ENCODE results near the gene EHMT1.

EHMT1 gene

DNA sequence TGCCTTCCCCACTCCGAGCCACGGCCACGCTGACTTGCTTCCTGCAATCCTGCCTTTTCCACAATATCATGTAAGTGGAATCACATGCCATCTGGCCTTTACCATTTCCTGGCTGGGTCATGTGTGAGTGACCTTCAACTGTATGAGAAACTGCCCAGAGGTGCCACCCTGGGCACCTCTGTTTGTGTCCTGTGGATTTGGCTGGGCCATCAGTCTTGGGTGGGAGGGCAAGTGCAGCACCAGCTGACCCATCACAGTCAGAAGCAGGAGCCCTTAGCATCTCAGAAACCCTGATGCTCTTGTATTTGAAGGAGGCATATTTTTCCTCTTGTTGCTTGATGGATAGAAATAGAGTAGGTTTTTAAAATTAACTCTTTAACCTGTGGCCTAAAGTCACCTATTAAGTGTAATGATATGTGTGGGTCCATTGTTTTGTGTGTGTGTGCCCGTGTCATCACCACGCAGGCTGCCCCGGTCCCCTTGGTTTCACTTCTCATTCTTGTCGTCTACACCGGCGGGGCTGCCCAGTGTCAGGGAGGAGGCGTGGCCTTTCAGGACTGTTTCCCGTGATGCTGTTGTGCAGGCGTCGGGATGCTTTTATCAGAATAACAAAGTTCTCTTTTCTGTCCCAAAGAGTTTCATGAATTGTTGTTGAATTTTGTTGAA lies 206.7 kb downstream of the EHMT1 start:
- POLR2A ChIA-PET (ENCODE audit: low non-redundant PET): no interaction called here
- no peak for DNase-seq (ENCODE audit: low spot score)
- no peak overlapping the region for H3K27ac ChIP-seq

DNA sequence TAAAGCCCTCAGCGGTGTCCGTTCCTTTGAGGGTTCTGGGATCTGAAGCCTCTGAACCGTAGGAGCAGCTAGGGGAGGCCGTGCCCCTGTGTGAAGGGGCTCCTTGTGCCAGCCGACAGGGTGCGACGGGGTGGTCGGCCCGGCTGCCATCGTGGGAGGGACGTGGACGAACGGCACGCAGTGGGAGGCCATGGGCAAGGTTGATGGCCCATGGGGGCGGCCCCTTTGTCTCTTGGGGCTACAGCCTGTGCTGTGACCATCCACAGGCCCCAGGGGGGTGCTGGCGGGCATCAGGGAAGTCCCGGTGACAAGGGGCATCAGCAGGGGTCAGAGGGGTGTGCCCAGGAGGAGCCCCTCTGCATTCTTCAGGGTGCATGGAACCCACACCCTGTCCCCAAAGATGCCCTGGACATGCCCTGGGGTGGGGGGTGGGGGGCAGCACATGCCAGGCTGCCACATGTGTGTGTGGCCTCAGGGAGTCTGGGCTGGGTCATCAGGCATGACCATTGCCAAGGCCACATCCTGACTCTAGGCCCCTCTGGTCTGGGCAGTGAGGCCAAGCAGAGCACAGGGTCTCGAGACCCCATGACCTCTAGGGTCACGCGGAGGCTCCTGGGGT lies 209.2 kb downstream of the EHMT1 start:
- DNase-seq (ENCODE audit: low spot score): no peak
- CTCF ChIA-PET: no interaction called here
- no peak overlapping the region for H3K27ac ChIP-seq
- TF ChIP-seq, protein P1, sequence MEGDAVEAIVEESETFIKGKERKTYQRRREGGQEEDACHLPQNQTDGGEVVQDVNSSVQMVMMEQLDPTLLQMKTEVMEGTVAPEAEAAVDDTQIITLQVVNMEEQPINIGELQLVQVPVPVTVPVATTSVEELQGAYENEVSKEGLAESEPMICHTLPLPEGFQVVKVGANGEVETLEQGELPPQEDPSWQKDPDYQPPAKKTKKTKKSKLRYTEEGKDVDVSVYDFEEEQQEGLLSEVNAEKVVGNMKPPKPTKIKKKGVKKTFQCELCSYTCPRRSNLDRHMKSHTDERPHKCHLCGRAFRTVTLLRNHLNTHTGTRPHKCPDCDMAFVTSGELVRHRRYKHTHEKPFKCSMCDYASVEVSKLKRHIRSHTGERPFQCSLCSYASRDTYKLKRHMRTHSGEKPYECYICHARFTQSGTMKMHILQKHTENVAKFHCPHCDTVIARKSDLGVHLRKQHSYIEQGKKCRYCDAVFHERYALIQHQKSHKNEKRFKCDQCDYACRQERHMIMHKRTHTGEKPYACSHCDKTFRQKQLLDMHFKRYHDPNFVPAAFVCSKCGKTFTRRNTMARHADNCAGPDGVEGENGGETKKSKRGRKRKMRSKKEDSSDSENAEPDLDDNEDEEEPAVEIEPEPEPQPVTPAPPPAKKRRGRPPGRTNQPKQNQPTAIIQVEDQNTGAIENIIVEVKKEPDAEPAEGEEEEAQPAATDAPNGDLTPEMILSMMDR (conservative IDR thresholded peaks at IDR 0.05; ENCODE audit: low read depth): no peak
- POLR2A ChIA-PET (ENCODE audit: low non-redundant PET): no interaction called here

More for the DNA sequence above, 206.7 kb downstream of the EHMT1 start:
- CTCF ChIA-PET: no interaction called here
- TF ChIP-seq, protein P1 (conservative IDR thresholded peaks at IDR 0.05; ENCODE audit: low read depth): no peak

DNA sequence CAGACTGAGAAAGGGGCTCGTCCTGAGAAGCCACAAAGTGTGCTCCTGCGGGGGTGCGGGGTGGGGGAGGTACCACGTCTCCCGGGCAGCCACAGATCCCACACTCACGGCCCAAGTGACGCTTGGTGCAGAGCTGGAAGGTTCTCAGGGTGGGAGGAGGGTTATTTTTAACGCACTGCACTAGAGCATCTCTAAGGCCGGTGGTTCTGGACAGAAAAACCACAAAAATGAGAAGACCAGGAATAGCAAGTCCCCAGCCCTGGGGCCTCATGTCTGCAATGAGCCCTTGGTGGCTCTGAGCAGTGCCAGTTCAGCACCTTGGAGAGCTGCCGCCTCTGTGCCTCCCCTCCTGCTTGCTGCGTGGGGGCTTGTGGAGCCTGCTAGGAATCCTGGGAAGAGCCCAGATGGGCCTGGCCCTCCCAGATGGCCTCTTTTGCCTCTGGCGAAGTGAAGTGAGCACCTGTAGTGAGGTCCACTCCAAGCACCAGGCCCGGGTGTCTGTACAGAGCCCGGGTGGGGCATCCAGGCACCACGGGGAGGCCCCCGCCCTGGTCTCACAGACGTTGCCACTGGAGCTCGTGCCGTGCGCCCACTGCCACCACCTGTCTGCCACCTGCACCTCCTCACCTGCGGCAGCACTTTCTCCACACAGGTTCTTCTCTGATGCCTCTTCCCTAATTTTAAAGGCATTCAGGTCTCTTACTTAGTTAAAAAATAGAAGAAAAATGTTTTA lies 209.9 kb downstream of the EHMT1 start:
- ChIA-PET CTCF (no interaction called here), POLR2A (ENCODE audit: low non-redundant PET) (no interaction called here)
- no peak for DNase-seq (ENCODE audit: low spot score)

DNA sequence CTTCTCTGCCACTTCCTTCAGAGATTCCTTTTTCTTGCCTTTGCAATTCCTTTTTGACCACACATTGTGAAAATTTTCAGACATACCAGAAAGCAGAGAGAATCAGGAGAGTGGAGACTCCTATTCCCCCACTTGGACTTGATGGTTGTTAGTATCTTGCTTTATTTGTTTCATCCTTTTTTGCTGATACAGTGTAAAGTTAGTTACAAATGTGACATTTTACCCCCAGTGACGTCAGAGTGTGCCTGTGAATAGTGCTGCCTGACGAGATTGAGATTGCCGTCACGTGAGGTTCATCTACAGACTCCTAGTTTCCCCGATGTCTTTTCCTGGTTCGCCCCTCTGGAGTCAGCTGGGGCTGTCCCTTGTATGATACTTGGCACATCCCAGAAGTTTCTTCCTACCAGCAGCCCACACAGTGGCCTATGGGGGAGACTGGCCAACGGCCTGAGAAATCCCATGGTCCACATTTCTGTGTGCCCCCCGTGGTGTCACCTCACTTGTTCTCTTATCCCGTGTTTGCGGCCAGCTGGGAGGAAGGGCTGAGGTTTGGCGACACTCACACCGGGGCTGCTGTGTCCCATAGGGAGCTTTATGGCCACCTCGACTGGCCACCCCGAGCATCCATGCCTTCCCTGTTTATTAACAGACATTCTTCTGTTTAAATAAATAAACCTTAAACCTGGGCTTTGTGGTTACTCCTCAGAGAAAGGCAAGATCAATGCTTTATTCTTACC lies 210.6 kb downstream of the EHMT1 start:
- no peak overlapping the region for H3K27ac ChIP-seq
- no peak for DNase-seq (ENCODE audit: low spot score)
- POLR2A ChIA-PET (ENCODE audit: low non-redundant PET): no interaction called here

More for the DNA sequence above, 209.9 kb downstream of the EHMT1 start:
- no peak overlapping the region for H3K27ac ChIP-seq
- TF ChIP-seq, protein P1 (conservative IDR thresholded peaks at IDR 0.05; ENCODE audit: low read depth): no peak

DNA sequence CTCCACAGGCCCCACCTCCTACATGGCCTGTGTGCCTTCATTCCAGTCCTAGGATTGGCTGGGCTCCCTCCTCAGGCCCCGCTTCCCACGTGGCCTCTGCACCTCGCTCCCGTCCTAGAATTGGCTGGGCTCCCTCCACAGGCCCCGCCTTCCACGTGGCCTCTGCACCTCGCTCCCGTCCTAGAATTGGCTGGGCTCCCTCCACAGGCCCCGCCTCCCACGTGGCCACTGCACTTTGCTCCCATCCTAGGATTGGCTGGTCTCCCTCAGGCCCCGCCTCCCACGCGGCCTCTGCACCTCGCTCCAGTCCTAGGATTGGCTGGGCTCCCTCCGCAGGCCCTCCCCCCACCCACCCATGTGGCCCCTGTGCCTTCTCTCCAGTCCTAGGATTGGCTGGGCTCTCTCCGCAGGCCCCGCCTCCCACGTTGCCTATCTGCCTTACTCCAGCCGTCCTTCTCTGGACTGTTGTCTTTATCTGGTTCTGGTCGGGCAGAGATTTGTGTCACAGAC lies 213.4 kb downstream of the EHMT1 start:
- no peak overlapping the region for H3K27ac ChIP-seq
- CTCF ChIA-PET: no interaction called here
- DNase-seq (ENCODE audit: low spot score): no peak
- POLR2A ChIA-PET (ENCODE audit: low non-redundant PET): no interaction called here
- TF ChIP-seq, protein P1 (conservative IDR thresholded peaks at IDR 0.05; ENCODE audit: low read depth): no peak

More for the DNA sequence above, 210.6 kb downstream of the EHMT1 start:
- CTCF ChIA-PET: no interaction called here
- TF ChIP-seq, protein P1 (conservative IDR thresholded peaks at IDR 0.05; ENCODE audit: low read depth): no peak

Measured in RWPE1 (cell line).